Caco-2 (cell line): ENCODE results near the gene TOP3B. TPM values are rescaled to one million over a fixed set of nuclear protein-coding genes. Genes with fewer than 3 reads are reported as not detected.

Source experiments
- BruUV-seq: library from RNA; stranded (reverse); fragments of 400-500 nt; replicated peaks from 2 replicates; lab custom pipeline; 2021; lab: Mats Ljungman, UMichigan
- CTCF ChIA-PET: fragments of 300-600 bp; sonication (Branson Sonifier 250); formaldehyde crosslinking; loops from one replicate; lab custom pipeline; 2022; ENCODE audit warnings: antibody characterized with exemption; lab: Charles Lee
- POLR2A ChIA-PET: fragments of 300-600 bp; sonication (Branson Sonifier 250); formaldehyde crosslinking; loops from one replicate; lab custom pipeline; 2022; ENCODE audit warnings: antibody characterized with exemption; lab: Charles Lee
- DNase-seq, 2 experiments: peaks; one replicate each; pipeline versions ENCODE4 v3.0.0 to v3.0.0-alpha.2; 2020 to 2022
- H3K27me3 ChIP-seq: replicated peaks from 2 replicates; pipeline ENCODE4 v1.6.0; 2011; ENCODE audit warnings: low read length; ENCODE audit not compliant: control insufficient read depth, insufficient read depth
- H3K36me3 ChIP-seq: 2 replicates; pipeline ENCODE4 v1.5.1; 2011; ENCODE audit warnings: low read length; ENCODE audit not compliant: control insufficient read depth, insufficient read depth
- H3K4me1 ChIP-seq: fragments of 250-450 bp; sonication (Bioruptor Pico); 2 replicates; pipeline ENCODE4 v1.5.1; 2020; ENCODE audit warnings: mild to moderate bottlenecking
- H3K4me3 ChIP-seq: 2 replicates; pipeline ENCODE4 v1.5.1; 2011; ENCODE audit warnings: low read depth, mild to moderate bottlenecking, control low read depth, low read length
- H3K9me3 ChIP-seq: fragments of 250-450 bp; sonication (Bioruptor Pico); 2 replicates; pipeline ENCODE4 v1.5.1; 2020; ENCODE audit warnings: mild to moderate bottlenecking, moderate library complexity
- H3K27ac Mint-ChIP-seq: one replicate; pipeline ENCODE4 v1.8.0; 2022; ENCODE audit warnings: mixed read lengths; ENCODE audit not compliant: unreplicated experiment
- H3K27me3 Mint-ChIP-seq: one replicate; pipeline ENCODE4 v1.8.0; 2022; ENCODE audit warnings: mixed read lengths; ENCODE audit not compliant: insufficient read depth, unreplicated experiment
- H3K36me3 Mint-ChIP-seq: one replicate; pipeline ENCODE4 v1.8.0; 2022; ENCODE audit warnings: mild to moderate bottlenecking, mixed read lengths; ENCODE audit not compliant: insufficient read depth, unreplicated experiment
- H3K4me1 Mint-ChIP-seq: one replicate; pipeline ENCODE4 v1.8.0; 2022; ENCODE audit warnings: low read depth, mixed read lengths; ENCODE audit not compliant: unreplicated experiment
- H3K4me3 Mint-ChIP-seq: one replicate; pipeline ENCODE4 v1.8.0; 2022; ENCODE audit warnings: mild to moderate bottlenecking, moderate library complexity, mixed read lengths; ENCODE audit not compliant: unreplicated experiment
- H3K9me3 Mint-ChIP-seq: one replicate; pipeline ENCODE4 v1.8.0; 2022; ENCODE audit warnings: mixed read lengths; ENCODE audit not compliant: unreplicated experiment
- CTCF ChIP-seq, 2 experiments: fragments of 200-600 bp in 1 of 2; IDR thresholded peaks; 1 replicate in 1 of 2; 2 replicates in 1 of 2; pipeline versions ENCODE4 v1.5.1 to v1.8.0; 2011 to 2022; ENCODE audit warnings: antibody characterized with exemption in 1 of 2, control low read depth in 1 of 2, inconsistent platforms in 1 of 2, low read depth in 1 of 2, low read length in 1 of 2, mild to moderate bottlenecking in 1 of 2, moderate library complexity in 1 of 2; ENCODE audit not compliant: insufficient read depth in 1 of 2, severe bottlenecking in 1 of 2, unreplicated experiment in 1 of 2
- intact Hi-C: fragments of 100-400 bp; cut with micrococcal nuclease; formaldehyde crosslinking; loops from one replicate; pipeline ENCODE4 v1.10.0; 2022; ENCODE audit not compliant: unreplicated experiment
- total RNA-seq: library from RNA; stranded (reverse); gene quantifications from 2 replicates; pipeline ENCODE4 v1.2.3, GENCODE V29; 2022

The TOP3B gene
- total RNA-seq, 1 experiment from 2014 or later, result 63.7 TPM

GRCh38 chr22:21939461-21939913, 43.1 kb downstream of the TOP3B start:
- ChIA-PET POLR2A (no interaction called here), CTCF (interaction anchor here (1.4 to 2.8 kb wide), 5 partner anchors 13 to 226 kb away, joined by 4 to 18 read pairs (median 6); partner anchors contain the start of gene PPM1F)
- TF ChIP-seq CTCF (IDR thresholded peaks at IDR 0.05; ENCODE audit: insufficient read depth in 1 of 2, low read depth in 1 of 2, low read length in 1 of 2, severe bottlenecking in 1 of 2, unreplicated experiment in 1 of 2), result no peak
- no peaks in the 10 kb centered on the region for H3K27me3 Mint-ChIP-seq
- H3K27me3 ChIP-seq, result no peaks in the 10 kb centered on the region
- no peaks in the 10 kb centered on the region for H3K36me3 ChIP-seq
- no peaks in the 10 kb centered on the region for H3K9me3 Mint-ChIP-seq
- no peaks in the 10 kb centered on the region for H3K9me3 ChIP-seq
- H3K4me3 Mint-ChIP-seq, result peak overlapping the region; percentile 41
- no TSS peak for BruUV-seq
- DNase-seq, result no peak
- peaks cover 18% of the 10 kb centered on the region for H3K36me3 Mint-ChIP-seq
- peaks cover 9% of the 10 kb centered on the region for H3K4me1 Mint-ChIP-seq
- intact Hi-C loops, result loop anchor here (2.0 kb wide), 2 partner anchors 13 to 205 kb away; partner anchors contain the start of genes PPM1F and YPEL1
- no peak overlapping the region for H3K27ac Mint-ChIP-seq
- no peak overlapping the region for H3K4me3 ChIP-seq
- 0 out of 2 replicates have a peak, but pooled peaks cover 3% of the 10 kb centered on the region for H3K4me1 ChIP-seq

- no peaks in the 10 kb centered on the region for H3K27me3 Mint-ChIP-seq
- intact Hi-C loops, result loop anchor here (1.0 to 2.0 kb wide), 4 partner anchors 14 to 226 kb away; partner anchors contain the start of genes PPM1F and YPEL1
- 0 out of 2 replicates have a peak, but pooled peaks cover 3% of the 10 kb centered on the region for H3K4me1 ChIP-seq
- H3K36me3 Mint-ChIP-seq, result peaks cover 18% of the 10 kb centered on the region
- peaks cover 9% of the 10 kb centered on the region for H3K4me1 Mint-ChIP-seq
- no peak for DNase-seq
- H3K4me3 Mint-ChIP-seq, result peak overlapping the region; percentile 97
- H3K9me3 ChIP-seq, result no peaks in the 10 kb centered on the region
- H3K9me3 Mint-ChIP-seq, result no peaks in the 10 kb centered on the region
- no peak overlapping the region for H3K4me3 ChIP-seq
- peak overlapping the region; percentile 88 for H3K27ac Mint-ChIP-seq
- no peak for TF ChIP-seq CTCF (IDR thresholded peaks at IDR 0.05; ENCODE audit: insufficient read depth in 1 of 2, low read depth in 1 of 2, low read length in 1 of 2, severe bottlenecking in 1 of 2, unreplicated experiment in 1 of 2)
- ChIA-PET POLR2A (interaction anchor here (0.9 kb wide), 1 partner anchor 203 kb away, joined by 4 read pairs; the partner anchor contains the start of gene YPEL1), CTCF (interaction anchor here (0.7 to 2.8 kb wide), 10 partner anchors 9 to 497 kb away, joined by 3 to 19 read pairs (median 6); partner anchors contain the start of gene PPM1F)
- no peaks in the 10 kb centered on the region for H3K36me3 ChIP-seq
- no TSS peak for BruUV-seq
- no peaks in the 10 kb centered on the region for H3K27me3 ChIP-seq
Observed at GRCh38 chr22:21938906-21939305, 43.7 kb downstream of the TOP3B start.

- H3K4me3 ChIP-seq, result peak overlapping the region; percentile 90
Observed at GRCh38 chr22:21938071-21938822, 44.3 kb downstream of the TOP3B start.

More at GRCh38 chr22:21938071-21938822, 44.3 kb downstream of the TOP3B start:
- Histone ChIP-seq H3K27me3 (no peaks in the 10 kb centered on the region), H3K9me3 (no peaks in the 10 kb centered on the region), H3K36me3 (no peaks in the 10 kb centered on the region), H3K4me1 (0 out of 2 replicates have a peak, but pooled peaks cover 3% of the 10 kb centered on the region)
- H3K9me3 Mint-ChIP-seq, result no peaks in the 10 kb centered on the region
- ChIA-PET CTCF (interaction anchor here (0.6 to 2.8 kb wide), 13 partner anchors 10 to 727 kb away, joined by 3 to 19 read pairs (median 4); partner anchors contain the start of gene PPM1F), POLR2A (interaction anchor here (0.9 kb wide), 1 partner anchor 202 kb away, joined by 4 read pairs; the partner anchor contains the start of gene YPEL1)
- H3K4me3 Mint-ChIP-seq, result peak overlapping the region; percentile 97
- no TSS peak for BruUV-seq
- peaks cover 20% of the 10 kb centered on the region for H3K36me3 Mint-ChIP-seq
- peaks cover 9% of the 10 kb centered on the region for H3K4me1 Mint-ChIP-seq
- intact Hi-C loops, result loop anchor here (1.0 to 2.0 kb wide), 4 partner anchors 15 to 225 kb away; partner anchors contain the start of genes PPM1F and YPEL1
- peak; percentile 88 to 98 for TF ChIP-seq CTCF (IDR thresholded peaks at IDR 0.05; ENCODE audit: insufficient read depth in 1 of 2, low read depth in 1 of 2, low read length in 1 of 2, severe bottlenecking in 1 of 2, unreplicated experiment in 1 of 2)
- peak overlapping the region; percentile 88 for H3K27ac Mint-ChIP-seq
- no peaks in the 10 kb centered on the region for H3K27me3 Mint-ChIP-seq
- DNase-seq, result peak; percentile 86 to 93
